GM19351 (cell line): Measurements from ENCODE around the gene TRIOBP.
"Not testable (repeated sequence)": the region's sequence is repeated elsewhere in the genome, so short reads cannot be mapped to it uniquely, and the experiment has no call there.

Source experiments
- ATAC-seq: cut with Tn5 transposase; IDR thresholded peaks from one replicate; pipeline ENCODE4 v1.9.1; 2021; ENCODE audit warnings: mild to moderate bottlenecking, moderate library complexity; ENCODE audit not compliant: unreplicated experiment

The TRIOBP gene

DNA sequence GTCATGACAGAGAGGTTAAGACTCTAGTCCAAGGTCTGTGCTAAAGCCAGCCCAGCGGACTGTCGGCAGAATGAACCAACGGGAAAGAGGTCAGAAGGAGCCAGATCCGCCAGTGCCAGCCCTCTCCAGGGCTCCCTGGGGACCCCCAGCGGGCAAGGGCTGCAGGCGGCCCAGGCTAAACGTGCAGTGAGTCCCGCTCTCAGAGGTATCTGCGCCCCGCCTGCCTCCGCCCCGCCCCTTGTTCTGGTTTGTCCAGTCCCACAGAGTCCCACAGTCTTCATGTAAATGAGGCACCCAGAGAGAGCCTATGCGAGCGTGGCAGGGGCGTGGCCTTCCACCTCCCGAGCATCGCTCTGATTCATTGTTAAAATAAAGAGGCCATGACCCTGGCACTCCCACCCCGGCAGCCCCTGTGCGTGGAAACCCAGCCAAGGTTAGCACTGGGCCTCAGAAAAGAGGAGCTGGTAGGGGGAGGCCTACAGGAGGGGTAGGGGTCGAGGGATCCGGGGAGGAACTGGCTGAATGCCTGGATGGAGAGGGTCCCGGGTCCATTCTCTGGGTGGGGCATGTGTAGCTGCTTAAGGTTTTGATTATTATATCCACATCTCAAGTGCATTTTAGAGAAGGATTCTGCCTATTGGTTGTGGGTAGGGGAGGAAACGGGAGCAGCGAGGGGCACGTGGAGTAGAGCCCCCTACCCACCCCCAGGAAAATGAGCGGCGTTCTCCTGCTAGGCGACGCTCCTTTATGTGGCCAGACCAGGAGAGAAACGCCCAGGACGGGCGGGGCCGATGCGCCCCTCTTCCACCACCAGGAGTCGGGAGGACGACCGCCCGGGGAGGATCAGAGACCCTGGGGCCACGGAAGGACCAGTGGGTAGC, at the start of gene TRIOBP:
Gene TRIOBP, plus strand, starts transcription at position 392 of the 881 bp plus-strand sequence. CDS start 4,318 bp downstream, outside the sequence.
- ATAC-seq = peak; percentile 95

- no peak for ATAC-seq
Measured at GRCh38 chr22:37647317-37647716, 49.5 kb upstream of the TRIOBP start.

DNA sequence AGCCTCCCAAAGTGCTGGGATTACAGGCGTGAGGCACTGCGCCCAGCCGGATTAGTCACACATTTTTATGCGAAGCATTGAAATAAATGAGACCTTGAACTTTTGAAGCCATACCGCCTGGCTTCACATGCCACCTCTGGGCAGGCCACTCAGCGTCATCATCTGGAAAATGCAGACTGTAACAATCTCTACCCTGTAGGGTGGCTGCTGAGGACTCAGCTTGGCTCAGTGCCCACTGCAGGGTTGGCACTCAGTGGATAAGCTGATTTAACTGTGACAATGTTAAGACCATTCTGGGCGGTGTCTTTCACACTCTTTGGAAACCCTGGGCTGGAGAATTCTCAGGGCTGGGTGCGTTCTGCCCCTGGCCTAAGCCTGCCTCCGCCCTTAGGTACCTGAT, 48.9 kb upstream of the TRIOBP start:
- no peak for ATAC-seq

DNA sequence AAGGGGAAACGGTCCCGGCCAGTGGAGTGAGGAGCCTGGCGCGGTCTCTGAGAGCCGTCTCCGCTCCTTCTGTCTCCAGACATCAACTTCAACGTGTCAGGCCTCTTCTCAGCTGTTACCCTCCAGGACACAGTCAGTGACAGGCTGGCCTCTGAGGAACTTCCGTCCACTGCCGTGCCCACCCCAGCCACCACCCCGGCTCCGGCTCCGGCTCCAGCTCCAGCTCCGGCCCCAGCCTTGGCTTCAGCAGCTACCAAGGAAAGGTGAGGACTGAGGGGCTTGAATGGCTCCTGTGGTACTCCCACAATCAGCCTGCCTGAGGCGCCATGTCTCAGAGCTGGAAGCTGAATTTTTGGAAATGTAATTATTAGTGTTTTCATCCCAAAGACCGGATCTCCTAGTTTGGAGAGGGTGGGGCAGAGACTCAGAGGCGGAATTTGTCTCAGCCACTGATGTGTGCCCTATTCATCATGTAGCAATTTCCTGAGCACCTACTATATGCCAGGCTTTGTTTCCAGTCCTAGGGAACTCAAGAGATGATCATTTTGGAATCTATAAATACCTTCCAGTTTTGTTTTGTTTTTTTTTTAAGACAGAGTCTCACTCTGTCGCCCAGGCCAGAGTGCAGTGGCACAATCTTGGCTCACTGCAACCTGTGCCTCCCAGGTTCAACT, 46.2 kb upstream of the TRIOBP start:
- ATAC-seq = no peak

GRCh38 chr22:37654563-37655251, 42.1 kb upstream of the TRIOBP start:
- no peak for ATAC-seq

- no peak for ATAC-seq
Measured at GRCh38 chr22:37655252-37655563, 41.6 kb upstream of the TRIOBP start.

DNA sequence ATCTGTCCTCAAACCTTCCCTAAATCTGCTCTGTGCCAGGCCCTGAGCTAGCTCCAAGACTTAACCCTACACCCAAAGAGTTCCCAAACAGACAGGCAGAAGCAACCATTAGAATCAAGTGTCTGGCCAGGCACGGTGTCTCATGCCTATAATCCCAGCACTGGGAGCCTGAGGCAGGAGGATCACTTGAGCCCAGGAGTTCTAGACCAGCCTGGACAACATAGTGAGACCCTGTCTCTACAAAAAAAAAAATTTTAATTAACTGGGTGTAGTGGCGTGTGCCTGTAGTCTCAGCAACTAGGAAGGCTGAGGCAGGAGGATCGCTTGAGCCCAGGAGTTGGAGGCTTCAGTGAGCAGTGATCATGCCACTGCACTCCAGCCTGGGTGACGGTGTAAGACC, 40.3 kb upstream of the TRIOBP start:
- ATAC-seq = not testable (repeated sequence)

DNA sequence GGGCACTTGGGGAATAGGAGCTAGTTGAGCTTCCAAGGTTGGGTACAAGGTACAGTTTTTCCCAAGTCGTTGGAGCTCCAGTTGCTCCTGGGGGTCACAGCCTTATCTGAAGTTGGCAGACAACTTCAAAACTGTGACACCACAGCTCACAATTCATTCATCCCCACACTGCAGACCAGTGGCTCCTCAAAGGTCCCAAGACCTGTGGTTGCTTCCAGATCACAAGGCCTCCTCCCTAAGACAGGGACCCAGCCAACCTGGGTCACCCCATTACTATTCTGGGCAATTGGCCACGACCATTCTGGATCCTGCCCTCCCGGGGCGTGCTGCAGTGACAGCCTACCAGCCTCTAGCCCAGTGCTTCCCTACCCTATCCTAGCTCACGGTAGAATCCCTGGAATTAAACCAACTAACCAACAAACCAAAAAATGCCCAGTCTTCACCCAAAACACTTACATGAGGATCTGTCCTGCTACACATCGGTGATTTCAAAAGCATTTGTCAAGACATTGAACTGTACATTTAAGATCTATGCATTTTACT, 39.2 kb upstream of the TRIOBP start:
- ATAC-seq = no peak

GRCh38 chr22:37658133-37659065, 38.4 kb upstream of the TRIOBP start, which contains the start of gene PDXP:
Gene PDXP, plus strand, starts transcription at chr22:37658723. Its CDS starts 60 bp downstream, at chr22:37658783.
- peak; percentile 86 for ATAC-seq

DNA sequence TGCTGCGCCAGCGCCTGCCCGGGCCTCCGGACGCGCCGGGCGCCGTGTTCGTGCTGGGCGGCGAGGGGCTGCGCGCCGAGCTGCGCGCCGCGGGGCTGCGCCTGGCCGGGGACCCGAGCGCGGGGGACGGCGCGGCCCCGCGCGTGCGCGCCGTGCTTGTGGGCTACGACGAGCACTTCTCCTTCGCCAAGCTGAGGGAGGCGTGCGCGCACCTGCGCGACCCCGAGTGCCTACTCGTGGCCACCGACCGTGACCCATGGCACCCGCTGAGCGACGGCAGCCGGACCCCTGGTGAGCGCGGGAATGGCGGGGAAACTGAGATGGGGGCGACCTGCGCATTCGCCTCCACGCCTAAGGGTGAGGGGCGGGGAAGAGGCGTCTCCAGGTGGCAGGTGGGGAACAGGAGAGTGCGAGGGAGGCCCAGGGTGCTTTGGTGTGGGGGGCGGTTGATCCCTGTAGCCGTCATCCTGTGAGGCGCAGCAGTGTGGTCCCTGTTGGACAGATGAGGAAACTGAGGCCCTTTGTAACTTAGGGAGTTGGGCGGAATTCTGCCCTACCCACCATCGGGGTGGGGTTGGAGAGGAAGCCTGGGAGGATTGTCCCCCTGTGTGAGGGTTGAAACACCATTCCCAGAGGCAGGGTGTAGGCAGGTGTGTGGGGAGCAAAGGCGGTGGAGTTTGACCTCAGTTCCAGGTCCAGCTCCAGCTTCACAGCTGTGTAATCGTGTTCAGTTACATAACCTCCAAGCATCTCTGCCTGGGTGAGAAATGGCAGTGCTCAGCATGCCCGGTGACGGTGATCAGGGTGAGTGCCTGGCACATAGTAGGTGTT, 37.6 kb upstream of the TRIOBP start:
- ATAC-seq = peak; percentile 20

- ATAC-seq = no peak
Measured at GRCh38 chr22:37659897-37660708, 36.7 kb upstream of the TRIOBP start.

DNA sequence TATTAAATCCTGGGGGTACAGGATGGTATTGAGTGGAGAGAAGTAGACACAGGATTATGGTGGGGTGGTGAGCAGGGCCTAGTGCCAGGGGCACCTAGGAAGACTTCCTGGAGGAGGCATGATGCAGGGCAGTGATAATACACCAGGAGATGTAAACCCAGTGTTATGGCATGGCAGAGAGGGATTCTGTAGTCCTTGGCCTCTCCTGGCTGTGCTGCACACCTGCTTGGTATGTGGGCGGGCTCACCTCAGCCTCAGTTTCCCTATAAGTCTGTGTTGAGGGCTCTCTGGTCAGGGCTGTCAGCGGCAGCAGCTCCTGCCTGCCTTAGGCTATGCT, 36.2 kb upstream of the TRIOBP start:
- no peak for ATAC-seq

- ATAC-seq = no peak
Measured at GRCh38 chr22:37661160-37661924, 35.5 kb upstream of the TRIOBP start.

DNA sequence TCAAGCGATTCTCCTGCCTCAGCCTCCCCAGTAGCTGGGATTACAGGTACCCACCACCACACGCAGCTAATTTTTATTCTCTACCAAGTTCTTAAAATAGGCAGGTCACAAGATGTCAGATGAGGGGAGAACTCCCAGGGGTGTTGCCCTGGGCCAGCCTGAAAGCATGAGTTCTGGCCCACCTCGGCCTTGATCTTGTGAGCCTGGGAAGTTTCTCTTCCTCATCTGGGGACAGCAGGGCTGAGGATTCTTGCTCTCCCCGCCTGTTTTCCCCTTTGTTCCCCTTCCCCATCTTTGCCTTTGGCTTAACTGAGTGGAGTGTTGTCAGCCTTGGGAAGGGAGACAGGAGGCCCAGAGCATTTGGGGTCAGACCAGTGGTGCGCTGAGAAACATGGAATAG, 34.8 kb upstream of the TRIOBP start:
- no peak for ATAC-seq

DNA sequence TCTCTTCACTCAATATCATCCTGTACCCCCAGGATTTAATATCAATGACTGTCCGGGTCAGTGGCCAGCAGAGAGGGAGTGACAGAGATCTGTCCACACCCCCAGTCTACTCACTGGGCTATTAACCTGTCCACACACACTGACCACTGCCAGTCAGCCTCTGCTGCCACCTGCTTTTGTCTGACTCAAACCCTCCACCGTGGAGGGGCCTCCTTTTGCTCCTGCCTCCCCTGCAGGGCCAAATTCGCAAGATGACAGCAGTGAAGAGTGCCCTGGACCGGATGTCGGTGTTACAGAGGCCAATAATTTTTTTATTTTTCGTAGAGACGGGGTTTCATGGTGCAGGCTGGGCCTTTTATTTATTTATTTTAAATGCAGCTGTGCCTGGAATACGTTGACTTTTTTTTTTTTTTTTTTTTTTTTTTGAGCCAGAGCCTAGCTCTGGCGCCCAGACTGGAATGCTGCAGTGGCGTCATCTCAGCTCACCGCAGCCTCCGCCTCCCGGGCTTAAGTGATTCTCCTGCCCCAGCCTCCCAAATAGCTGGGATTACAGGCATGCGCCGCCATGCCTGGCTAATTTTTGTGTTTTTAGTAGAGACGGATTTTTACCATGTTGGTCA, 33.2 kb upstream of the TRIOBP start:
- ATAC-seq = no peak

DNA sequence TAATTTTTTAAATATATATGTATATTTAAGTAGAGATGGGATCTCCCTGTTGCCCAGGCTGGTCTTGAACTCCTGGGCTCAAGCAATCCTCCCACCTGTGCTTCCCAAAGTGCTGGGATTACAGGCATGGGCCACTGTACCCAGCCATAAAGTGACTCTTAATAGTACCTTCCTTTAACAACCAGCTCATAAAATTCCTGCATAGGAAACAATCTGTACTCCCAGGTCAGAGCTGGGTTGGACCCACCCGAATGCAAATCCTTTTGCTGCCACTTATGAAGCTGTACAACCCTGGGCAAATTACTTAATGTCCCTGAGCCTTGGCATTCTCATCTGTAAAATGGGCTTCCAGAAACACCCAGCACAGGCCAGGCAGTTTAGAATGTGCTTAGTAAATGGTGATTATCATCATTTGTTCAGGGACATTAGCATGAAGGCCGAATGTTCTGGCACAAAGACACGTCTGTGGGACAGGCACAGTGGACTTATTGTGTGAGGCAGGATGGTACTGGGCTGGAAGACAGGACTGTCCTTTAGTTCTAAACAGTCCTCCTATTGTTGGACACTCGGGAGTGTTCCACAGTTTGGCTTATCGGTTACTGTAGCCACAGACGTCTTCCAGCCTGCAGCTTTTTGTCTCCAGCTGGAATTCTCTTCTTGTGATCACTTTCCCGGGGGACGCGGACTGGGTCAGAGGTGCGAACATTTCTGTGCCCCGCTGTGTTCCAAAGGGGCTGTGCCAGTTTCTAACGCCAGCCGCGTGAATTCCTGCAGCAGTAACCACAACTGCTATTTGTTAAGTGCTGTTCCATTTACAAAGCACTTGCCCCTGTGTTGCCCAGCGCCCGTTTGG, 32.4 kb upstream of the TRIOBP start:
- no peak for ATAC-seq

DNA sequence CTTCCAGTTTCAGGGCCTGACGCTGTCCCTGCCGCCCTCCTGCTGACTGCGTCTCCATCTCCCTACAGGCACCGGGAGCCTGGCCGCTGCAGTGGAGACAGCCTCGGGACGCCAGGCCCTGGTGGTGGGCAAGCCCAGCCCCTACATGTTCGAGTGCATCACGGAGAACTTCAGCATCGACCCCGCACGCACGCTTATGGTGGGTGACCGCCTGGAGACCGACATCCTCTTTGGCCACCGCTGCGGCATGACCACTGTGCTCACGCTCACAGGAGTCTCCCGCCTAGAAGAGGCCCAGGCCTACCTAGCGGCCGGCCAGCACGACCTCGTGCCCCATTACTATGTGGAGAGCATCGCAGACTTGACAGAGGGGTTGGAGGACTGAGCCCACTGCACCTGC, 31.4 kb upstream of the TRIOBP start:
- no peak for ATAC-seq
